ENCODE measurements around the gene ITFG2.
"Not testable (repeated sequence)": the region's sequence is repeated elsewhere in the genome, so short reads cannot be mapped to it uniquely, and the experiment has no call there.

- TF ChIP-seq CTCF (optimal IDR thresholded peaks at IDR 0.05 in 1 of 3, IDR thresholded peaks at IDR 0.05 in 1 of 3, conservative IDR thresholded peaks at IDR 0.05 in 1 of 3; ENCODE audit: extremely low read depth in 1 of 3, insufficient read depth in 2 of 3, low read length in 3 of 3); EZH2 (IDR thresholded peaks at IDR 0.05; ENCODE audit: low read length): not testable (repeated sequence)
Observed at GRCh38 chr12:2863402-2863801, 50.9 kb downstream of the ITFG2 start.
